Measurements from ENCODE around the gene ZHX3.

- TF ChIP-seq CTCF (IDR thresholded peaks at IDR 0.05) (no peak), POLR2A (IDR thresholded peaks at IDR 0.05) (no peak)
Observed at GRCh38 chr20:41169162-41169690, 148.3 kb downstream of the ZHX3 start.

All from right lobe of liver (tissue), 4 donors.